ENCODE data around the gene ARID5A.
"Not testable (repeated sequence)": the region's sequence is repeated elsewhere in the genome, so short reads cannot be mapped to it uniquely, and the experiment has no call there.

ARID5A gene, protein sequence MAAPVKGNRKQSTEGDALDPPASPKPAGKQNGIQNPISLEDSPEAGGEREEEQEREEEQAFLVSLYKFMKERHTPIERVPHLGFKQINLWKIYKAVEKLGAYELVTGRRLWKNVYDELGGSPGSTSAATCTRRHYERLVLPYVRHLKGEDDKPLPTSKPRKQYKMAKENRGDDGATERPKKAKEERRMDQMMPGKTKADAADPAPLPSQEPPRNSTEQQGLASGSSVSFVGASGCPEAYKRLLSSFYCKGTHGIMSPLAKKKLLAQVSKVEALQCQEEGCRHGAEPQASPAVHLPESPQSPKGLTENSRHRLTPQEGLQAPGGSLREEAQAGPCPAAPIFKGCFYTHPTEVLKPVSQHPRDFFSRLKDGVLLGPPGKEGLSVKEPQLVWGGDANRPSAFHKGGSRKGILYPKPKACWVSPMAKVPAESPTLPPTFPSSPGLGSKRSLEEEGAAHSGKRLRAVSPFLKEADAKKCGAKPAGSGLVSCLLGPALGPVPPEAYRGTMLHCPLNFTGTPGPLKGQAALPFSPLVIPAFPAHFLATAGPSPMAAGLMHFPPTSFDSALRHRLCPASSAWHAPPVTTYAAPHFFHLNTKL

DNA sequence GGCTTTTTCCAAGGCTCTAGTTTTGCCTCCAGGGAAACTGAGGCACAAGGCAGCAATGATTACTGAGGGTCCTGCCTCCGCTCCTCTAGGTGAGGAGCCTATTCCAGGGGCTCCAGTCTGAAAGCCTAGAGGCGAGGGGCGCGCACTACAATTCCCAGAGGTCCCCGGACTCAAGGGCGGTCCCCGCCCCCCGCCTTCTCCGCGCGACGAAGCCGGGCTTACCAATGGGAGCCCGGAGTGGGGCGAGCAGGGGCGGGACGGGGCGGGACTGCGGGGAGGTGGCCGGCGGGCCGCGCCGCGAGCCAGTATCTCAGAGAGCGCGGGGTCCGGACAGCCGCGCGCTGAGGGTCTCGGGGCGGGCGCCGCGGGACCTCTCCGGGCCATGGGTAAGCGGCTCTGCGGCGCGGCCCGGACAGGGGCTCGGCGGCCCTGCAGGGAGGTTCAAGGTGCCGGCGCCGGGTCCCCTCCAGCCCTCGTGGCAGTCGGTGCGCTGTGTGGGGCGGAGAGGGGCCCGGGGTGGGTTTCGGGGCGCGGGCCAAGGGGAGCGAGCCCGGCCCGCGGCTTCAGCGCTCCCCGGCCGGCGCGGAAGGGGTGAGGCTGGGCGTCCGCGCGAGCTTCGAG lies at the start of gene ARID5A:
Gene ARID5A (plus strand): TSS at position 308 of the 621 bp plus-strand sequence. CDS start 75 bp downstream, at position 383.
- peak; percentile 91 to 96 for DNase-seq

DNA sequence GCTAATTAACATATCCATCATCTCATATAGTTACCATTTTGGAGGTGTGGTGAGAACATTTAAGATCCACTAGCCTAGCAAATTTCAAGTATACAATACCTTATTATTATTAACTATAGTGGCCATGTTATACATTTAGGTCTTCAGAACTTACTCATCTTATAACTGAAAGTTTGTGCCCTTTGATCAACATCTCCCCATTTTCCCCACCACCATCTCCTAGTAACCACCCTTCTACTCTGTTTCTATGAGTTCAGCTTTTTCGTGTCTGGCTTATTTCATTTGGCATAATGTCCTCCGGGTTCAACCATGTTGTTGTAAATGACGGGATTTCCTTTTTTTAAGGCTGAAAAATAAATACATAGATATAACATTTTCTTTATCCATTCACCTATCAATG lies 47.3 kb upstream of the ARID5A start:
- no peak for DNase-seq

DNA sequence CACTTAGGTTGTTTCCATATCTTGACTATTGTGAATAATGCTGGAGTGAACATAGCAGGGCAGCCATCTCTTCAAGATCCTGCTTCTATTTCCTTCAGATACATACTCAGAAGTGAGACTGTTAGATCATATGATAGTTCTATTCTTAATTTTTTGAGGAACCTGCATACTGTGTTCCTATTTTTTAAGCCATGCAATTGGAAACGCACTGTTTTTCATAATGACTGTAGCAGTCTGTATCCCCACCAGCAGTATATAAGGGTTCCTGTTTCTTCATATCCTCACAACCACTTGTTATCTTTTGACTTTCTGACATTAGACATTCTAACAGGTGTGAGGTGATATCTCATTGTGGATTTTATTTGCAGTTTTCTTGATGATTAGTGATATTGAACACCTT lies 46.9 kb upstream of the ARID5A start:
- peak; percentile 81 to 84 for DNase-seq

DNA sequence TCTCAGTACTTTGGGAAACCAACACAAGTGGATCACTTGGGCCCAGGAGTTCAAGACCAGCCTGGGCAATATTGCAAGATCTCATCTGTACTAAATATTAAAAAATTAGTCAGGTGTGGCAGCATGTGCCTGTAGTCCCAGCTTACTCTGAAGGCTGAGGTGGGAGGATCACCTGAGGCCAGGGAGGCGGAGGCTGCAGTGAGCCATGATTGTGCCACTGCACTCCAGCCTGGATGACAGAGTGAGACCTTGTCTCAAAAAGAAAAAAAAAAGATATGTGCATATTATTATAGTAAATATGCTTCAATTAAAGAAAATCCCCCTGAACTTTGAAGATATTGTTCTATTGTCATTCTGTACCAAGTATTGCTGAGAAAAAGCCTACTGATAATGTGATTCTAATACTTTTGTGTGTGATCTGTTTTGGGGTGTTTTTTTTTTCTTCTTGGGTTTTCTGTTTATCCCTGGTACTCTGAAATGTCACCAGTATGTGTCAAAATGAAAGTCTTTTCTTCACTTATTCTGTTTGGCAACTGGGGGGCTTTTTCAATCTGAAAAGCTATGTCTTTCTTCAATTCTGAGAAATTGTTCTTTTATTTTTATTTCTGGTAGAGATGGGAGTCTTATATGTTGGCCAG lies 44.6 kb upstream of the ARID5A start:
- DNase-seq = no peak

DNA sequence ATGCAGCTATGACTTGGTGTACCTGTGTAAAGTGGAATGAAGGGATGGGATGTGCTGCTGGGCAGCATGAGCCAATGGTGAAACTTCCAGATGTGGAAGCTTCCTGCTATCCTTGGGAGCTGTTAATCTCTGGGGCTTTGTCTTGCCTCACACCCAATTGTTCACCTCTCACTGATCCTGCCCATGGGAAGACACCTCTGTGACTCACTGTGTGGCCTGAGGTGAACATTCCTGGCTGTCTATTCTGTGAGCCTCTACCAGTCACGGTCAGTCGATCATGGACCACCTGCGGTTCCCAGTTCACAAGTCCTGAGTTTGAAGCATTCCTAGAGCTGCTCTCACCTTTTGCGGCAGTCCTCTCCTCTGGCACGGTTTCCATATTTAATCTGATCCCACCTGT lies 43.5 kb upstream of the ARID5A start:
- DNase-seq = no peak

DNA sequence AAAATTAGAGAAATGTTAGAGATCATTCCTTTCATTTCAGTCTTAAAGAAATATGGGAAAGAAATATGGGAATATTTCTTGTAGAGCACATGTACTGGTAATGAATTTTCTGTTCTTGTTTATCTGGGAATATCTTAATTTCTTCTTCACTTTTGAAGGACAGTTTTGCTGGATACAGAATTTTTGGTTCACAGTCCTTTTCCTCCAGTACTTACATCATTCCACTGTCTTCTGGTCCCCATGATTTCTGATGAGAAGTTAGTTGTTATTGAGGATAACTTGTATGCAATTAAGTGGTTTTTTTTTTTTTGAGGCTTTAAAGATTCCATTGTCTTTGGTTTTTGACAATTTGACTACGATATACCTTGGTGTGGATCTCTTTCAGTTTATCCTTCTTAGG lies 42.4 kb upstream of the ARID5A start:
- DNase-seq = no peak

DNA sequence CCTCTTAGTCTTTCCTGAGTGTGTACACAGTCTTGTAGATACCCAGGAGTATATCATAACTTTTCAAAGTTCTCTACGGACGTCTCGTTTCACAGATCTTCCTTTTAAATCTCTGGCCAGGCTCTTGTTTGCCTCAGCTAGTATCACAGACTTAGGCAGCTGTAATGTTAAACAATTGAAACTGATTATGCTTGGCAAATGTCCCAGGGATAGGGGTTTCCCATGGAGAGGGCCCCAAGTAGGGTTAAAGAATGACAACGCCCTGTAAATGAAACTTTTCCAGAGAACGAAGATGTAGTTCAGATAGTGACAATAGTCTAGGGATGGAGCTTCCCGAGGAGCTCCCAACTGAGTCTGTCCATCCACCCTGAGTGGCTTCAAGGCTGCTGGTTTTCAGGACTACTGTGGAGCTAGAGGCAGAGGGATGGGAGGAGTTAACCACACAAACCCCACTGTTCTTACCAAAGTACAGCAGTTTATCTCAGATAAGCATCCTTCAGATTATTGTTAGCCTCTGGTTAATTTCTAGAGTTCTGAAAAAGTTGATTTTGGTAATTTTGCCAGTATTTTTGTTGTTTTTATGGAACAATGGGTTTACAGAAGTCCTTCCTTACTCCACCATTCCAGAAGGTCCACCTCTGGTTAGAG lies 40.4 kb upstream of the ARID5A start:
- no peak for DNase-seq

DNA sequence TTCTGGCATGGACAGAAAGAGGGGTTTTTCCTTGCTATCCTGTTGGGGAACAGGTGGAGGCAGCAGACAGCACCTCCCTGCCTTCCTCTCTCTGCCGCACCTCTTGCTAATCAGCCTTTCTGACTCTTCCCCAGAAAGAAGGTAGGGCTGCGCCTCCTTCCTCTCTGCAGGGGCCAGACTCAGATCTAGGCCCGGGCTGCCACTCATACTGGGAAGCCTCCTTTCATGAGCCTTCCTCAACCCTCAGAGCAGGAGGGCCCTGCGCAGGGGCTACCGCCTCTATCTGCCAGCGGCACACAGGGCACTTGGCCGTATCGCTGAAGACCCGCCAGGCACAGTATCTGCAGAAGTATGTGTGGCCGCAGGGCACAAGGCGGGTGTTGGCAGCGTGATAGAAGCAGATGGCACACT lies 38.5 kb upstream of the ARID5A start:
- DNase-seq = no peak

DNA sequence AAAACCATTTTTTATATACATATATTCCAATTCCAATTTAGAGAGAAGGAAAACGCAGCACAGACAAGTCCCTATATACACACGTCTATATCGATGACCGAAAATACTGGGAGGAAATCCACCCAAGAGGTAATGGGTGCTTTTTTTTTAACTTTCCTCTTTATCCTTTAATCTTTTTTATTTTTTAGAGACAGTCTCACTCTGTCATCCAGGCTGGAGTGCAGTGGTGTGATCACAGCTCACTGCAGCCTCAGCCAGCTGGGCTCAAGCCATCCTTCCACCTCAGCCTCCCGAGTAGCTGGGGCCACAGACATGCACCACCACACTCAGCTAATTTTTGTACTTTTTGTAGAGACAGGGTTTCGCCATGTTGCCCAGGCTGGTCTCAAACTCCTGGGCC lies 37.9 kb upstream of the ARID5A start:
- not testable (repeated sequence) for DNase-seq

DNA sequence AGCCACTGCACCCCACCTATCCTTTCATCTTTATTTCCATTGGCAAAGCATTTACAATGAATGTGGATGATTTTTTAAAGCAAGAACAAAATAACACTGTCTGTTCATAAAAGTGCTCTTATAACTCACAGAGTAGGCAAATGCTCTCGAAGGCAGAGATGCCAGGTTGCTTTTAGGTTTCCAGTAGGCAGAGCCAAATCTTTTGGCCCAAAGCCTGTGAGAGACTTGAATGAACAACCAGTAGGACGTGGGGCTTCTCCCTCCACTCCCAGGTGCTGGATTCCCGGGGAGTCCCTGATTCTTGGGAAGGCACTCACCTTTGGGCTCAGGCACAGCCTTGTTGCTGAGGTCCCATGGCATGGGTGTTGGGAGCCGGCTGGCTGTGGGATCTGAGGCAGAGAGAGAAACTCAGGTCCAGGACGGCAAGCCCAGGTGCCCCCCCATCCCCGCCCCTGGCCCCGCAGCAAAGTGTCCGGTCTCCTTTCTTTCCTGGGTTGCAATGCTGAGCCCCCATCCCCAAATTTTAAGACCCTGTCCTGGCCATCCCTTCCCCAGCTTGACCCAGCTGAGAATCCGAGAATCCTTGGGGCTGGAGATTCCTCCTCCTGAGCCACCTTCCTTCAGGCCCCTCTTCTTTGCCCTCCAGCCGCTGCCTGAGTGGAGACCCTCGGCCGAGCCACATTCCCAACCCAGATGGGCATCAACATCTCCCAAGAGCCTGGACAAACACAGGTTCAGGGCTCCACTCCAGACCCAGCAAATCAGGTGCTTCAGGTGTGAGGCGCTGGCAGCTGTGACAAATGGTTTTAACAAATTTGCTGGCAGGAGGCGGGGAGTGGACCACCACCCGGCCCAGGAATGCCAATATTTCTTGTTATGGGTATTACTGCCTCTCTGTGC lies 37.2 kb upstream of the ARID5A start:
- no peak for DNase-seq

DNA sequence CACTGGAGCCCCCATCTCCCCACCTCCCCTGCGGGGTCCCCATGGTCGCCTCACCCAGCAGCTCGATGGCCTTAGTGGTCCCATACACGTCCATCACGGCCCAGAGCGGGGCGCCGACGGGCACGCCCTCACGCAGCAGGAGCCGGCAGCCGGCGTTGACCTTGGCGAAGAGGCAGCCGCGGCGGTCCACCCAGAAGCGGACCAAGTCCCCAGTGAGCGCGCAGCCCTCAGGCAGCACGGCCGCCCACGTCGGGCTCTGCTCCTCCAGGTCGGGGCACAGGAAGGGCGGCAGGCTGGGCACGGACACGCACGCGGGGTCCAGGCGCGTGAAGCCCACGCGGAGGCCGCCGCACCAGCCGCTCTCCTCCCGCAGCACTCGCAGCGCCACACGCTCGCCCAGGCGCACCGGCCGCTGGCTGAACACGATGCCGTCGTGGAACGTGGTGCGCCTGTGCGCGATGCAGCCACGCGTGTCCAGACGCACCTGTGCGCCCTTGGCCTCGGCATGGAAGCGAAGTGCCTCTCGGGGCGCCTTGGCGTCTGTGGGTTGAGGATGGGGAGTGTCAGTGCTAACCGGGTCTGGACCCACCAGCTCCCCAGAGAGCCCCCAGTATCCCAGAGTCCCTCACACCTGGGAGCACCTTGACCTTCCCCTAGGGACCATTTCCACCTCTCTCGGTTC lies 36.0 kb upstream of the ARID5A start:
- no peak for DNase-seq

DNA sequence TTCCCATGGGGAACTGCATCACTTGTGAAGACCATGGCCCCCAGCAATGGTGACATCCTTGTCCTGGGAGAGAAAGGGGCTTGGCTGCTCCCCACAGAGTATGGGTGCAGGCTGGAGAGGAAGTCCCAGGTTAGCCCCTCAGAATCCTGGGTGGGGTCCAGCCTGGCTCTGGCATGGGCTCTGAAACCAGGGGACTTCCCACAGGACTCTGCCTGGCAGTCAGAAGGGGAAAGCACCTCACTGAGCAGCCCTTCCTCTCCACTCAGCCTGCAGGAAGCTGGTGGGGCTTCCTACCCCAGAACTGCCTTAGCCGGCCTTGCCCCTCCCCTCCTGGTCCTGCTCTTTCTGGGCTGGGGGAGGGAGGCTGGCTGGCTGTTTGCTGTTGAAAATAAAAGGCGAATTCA lies 35.1 kb upstream of the ARID5A start:
- peak; percentile 46 to 58 for DNase-seq

DNA sequence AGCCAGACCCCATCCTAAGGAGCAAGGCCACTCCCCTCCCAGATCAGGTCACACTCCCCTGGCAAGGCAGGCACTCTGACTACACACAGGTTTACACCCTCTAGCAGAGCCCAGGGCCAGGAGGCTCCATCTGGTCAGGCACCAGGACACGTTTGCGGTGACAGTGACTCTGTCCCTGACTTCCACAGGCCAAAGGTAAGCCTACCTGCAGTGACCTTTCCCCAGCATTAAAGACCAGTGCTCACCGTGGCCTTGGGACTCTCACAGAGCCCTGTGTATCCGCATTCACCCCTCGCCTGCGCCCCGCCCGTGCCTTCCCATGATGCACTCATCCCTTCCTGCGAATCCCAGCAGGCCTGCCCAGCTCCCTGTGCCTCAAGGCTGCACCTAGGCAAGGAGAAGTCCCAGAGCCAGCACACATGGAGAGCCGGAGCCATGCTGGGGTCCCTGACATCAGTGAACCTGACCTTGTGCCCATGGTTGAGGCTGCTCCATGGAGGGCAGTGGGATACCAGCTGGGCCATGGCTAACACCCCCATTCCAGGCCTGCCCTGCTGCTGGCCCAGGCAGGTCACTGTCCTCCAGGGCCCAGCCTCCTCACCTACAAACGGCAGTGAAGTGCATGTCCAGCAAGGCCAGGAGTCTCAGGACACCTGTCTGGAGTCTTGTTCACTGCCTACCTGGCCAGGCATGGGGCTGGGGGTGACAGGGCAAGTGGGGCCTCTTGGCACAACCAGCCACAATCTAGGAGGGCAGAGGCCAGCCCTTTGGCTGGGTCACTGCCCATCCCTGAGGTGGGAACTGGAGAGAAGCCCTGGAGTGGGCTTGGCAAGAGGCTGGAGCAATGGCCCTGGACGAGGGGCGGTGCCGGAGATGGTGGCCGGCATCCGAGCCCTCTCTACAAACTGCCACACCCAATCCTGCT lies 34.4 kb upstream of the ARID5A start:
- DNase-seq = no peak

DNA sequence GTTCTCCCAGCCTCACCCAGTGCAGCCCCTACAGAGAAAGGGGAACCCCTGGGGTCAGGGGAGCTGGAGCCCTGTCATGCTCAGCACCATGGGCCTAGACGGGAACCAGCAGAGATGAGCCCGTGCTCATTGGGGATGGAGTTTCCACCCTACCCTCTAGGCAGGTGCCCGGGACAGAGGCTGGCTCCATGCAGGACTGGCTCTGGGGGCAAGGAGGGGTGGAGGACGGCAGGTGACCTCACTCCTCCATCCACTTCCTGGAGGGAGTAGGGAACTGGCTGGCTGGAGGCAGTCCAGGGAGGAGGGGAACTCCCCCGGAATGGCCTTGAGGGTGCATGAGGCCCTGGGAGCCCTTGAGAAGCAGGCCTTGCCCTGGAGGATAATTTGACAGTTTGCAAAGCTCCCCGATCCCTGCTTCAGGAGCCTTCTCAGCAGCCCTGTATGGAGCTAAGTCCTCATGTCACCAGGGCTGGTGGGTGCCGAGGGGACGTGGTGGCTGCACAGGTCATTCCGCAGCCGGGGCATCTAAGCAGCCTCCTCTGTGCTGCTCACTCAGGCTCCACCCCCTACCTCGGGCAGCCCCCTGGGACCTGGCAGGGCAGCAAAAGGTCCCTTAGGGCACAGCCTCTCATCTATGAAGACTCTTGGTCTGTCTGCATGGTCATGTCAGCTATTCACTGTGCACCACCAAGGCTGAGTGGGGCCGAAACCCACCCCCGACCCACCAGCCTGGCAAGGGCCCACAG lies 33.5 kb upstream of the ARID5A start:
- peak; percentile 37 to 69 for DNase-seq

DNA sequence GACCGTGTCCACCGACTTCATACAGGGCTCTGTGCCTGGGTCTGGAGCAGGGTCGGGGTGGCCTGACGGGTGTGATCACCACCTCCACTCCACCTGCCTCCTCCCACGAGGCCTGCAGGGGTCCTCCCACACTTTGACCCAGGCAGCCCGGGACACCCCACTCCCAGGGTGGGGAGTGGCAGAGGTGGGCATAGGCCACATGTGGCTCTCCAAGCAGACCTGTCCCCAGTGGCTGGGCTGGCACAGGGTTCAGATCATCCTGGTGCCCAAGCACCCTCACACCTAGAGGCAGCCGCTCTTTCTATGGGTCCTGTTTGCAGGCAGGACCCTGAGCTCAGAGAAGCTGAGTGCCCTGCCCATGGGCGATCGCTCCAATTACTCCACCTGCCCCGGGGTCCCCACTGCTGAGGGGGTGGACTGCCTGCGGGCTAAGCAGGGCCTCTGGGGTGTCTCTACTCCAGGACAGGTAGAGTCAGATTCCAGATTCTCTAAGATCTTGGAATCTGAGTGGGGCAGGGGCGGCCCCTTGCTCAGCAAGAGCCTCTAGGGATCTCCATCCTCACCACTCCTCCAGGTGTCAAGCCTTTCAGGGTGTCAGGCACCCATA lies 32.8 kb upstream of the ARID5A start:
- no peak for DNase-seq

DNA sequence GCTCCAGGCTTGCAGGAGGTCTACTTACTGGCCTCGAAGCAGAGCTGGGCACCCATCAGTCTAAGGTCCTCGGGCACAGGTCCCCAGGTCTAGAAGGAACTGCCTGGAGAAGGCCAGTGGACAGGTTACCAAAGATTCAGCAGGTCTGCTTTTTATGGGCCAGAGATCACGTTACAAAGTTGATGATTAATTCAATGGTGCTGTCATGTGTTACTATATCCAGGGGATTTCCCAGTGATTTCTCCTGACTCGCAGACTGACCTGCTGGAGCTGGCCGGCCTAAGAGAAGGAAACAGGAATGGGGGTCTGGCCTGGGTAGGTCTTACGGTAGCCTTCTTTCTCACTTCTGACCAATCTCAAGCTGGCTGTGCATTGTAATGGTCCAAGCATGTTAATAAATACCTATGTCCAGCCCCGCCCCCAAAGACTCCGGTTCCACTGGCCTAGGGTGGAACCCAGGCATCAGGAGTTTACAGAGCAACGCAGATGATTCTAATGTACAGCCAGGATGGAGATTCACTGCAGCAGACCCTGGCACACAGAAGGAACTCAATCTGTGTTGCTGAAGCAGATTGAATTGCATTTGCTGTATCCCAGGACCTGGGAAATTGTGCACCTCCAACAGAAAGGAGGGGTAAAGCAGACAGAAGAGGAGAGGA lies 31.2 kb upstream of the ARID5A start, which contains the start of gene NEURL3:
Gene NEURL3 (minus strand): TSS at position 127 of the 659 bp plus-strand sequence. CDS start 71 bp downstream, at position 56.
- peak; percentile 54 to 79 for DNase-seq

DNA sequence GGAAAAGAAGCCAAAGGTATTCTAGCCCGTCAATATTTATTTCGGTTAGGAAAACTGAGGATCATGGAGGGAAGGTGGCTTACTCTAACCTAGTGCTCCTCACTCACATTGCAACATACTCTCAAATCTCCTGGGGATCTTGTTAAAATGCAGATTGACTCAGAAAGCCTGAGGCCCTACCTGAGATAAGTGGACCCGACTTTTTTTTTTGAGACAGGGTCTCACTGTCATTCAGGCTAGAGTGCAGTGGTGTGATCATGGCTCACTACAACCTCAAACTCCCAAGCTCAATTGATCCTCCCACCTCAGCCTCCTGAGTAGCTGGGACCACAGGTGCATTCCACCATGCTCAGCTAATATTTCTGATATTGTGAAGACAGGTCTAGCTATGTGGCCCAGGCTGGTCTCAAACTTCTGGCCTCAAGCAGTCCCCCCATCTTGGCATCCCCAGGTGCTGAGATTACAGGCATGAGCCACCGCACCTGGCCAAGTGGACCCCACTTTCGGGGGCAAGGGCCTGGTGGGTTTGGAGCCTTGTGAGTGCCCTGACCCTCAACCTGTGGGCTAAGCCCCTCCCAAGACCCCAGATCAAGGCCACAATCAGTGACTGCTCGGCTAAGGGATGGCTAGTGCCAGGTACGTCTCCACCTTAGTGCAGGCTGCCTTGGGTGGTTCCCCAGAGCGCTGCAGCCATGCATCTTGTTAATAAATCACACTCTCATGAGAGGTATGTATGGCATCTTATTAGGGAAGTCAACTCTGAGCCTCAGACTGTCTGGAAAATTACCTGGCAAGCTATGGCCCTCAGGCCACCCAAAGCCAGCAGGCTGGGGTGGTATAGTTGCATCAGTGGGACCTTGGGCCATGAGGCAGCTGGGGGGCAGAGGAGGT lies 30.3 kb upstream of the ARID5A start:
- DNase-seq = no peak

Measured in inflammatory macrophage treated with lipopolysaccharide for 1 hour (primary cell).